ENCODE results near the gene TXNDC5. TPM values are rescaled to one million over a fixed set of nuclear protein-coding genes. Genes with fewer than 3 reads are reported as not detected.

TXNDC5 gene
- total and polyA plus RNA-seq, 9 of the 15 experiments (the other 6 are each of a cell fraction or from before 2014, with no cell fraction given) = 33.9 to 156 (median 137) TPM

GRCh38 chr6:7910654-7911344 is at the start of gene TXNDC5 (continued):
- TF ChIP-seq U2AF2 (optimal IDR thresholded peaks at IDR 0.05; ENCODE audit: low read depth, low read length) = no peak
- TF ChIP-seq RBM15 (IDR thresholded peaks at IDR 0.05; ENCODE audit: insufficient read depth, low read length) = no peak
- peak; percentile 30; the same call in 1 of the 2 replicates for TF ChIP-seq MTA3 (IDR thresholded peaks at IDR 0.05; ENCODE audit: borderline replicate concordance)
- peak; percentile 20 to 62; a peak in 1 of 4 replicates for TF ChIP-seq NONO (IDR thresholded peaks at IDR 0.05; ENCODE audit: low read depth in 2 of 2, low read length in 1 of 2)
- TF ChIP-seq ZNF316 (IDR thresholded peaks at IDR 0.05) = 0 out of 2 replicates have a peak, but pooled peaks have one; percentile 23
- no peak for TF ChIP-seq ZNF12 (CRISPR knock-in tag; IDR thresholded peaks at IDR 0.05)
- TF ChIP-seq, protein P1, sequence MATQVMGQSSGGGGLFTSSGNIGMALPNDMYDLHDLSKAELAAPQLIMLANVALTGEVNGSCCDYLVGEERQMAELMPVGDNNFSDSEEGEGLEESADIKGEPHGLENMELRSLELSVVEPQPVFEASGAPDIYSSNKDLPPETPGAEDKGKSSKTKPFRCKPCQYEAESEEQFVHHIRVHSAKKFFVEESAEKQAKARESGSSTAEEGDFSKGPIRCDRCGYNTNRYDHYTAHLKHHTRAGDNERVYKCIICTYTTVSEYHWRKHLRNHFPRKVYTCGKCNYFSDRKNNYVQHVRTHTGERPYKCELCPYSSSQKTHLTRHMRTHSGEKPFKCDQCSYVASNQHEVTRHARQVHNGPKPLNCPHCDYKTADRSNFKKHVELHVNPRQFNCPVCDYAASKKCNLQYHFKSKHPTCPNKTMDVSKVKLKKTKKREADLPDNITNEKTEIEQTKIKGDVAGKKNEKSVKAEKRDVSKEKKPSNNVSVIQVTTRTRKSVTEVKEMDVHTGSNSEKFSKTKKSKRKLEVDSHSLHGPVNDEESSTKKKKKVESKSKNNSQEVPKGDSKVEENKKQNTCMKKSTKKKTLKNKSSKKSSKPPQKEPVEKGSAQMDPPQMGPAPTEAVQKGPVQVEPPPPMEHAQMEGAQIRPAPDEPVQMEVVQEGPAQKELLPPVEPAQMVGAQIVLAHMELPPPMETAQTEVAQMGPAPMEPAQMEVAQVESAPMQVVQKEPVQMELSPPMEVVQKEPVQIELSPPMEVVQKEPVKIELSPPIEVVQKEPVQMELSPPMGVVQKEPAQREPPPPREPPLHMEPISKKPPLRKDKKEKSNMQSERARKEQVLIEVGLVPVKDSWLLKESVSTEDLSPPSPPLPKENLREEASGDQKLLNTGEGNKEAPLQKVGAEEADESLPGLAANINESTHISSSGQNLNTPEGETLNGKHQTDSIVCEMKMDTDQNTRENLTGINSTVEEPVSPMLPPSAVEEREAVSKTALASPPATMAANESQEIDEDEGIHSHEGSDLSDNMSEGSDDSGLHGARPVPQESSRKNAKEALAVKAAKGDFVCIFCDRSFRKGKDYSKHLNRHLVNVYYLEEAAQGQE (IDR thresholded peaks at IDR 0.05; ENCODE audit: borderline replicate concordance) = no peak
- TF ChIP-seq, protein P1 (CRISPR knock-in tag; IDR thresholded peaks at IDR 0.05; ENCODE audit: low read depth) = no peak
- TF ChIP-seq ZNF764 (CRISPR knock-in tag; IDR thresholded peaks at IDR 0.05; ENCODE audit: low read depth) = no peak
- peak; percentile 52; the same call in 1 of the 2 replicates for TF ChIP-seq CXXC5 (CRISPR knock-in tag; IDR thresholded peaks at IDR 0.05)
- peak; percentile 24; the same call in 1 of the 2 replicates for TF ChIP-seq ZBTB1 (CRISPR knock-in tag; IDR thresholded peaks at IDR 0.05; ENCODE audit: borderline replicate concordance, low read depth)
- peak; percentile 75 for TF ChIP-seq CHD2 (IDR thresholded peaks at IDR 0.05; ENCODE audit: low read depth, low read length)
- TF ChIP-seq, protein P2, sequence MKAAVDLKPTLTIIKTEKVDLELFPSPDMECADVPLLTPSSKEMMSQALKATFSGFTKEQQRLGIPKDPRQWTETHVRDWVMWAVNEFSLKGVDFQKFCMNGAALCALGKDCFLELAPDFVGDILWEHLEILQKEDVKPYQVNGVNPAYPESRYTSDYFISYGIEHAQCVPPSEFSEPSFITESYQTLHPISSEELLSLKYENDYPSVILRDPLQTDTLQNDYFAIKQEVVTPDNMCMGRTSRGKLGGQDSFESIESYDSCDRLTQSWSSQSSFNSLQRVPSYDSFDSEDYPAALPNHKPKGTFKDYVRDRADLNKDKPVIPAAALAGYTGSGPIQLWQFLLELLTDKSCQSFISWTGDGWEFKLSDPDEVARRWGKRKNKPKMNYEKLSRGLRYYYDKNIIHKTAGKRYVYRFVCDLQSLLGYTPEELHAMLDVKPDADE (conservative IDR thresholded peaks at IDR 0.05; ENCODE audit: control insufficient read depth, low read depth, low read length) = no peak
- TF ChIP-seq MCM2 (IDR thresholded peaks at IDR 0.05; ENCODE audit: low read depth) = no peak
- TF ChIP-seq MNT (conservative IDR thresholded peaks at IDR 0.05) = no peak
- TF ChIP-seq ZFX (CRISPR knock-in tag; IDR thresholded peaks at IDR 0.05) = peak; percentile 55
- no peak for TF ChIP-seq BRCA1 (IDR thresholded peaks at IDR 0.05)
- TF ChIP-seq BRCA1 (CRISPR knock-in tag; IDR thresholded peaks at IDR 0.05) = no peak
